Neural progenitor cell (in vitro differentiated cells): Measurements from ENCODE around the gene APLN. TPM values are rescaled to one million over a fixed set of nuclear protein-coding genes. Genes with fewer than 3 reads are reported as not detected.

Experiments
- DNase-seq: peaks from one replicate; pipeline ENCODE4 v3.0.0-alpha.2; 2016; ENCODE audit warnings: low spot score
- H2AFZ ChIP-seq: fragments of 200-600 bp; sonication (generic); replicated peaks from 2 replicates; pipeline ENCODE4 v1.6.1; 2016; ENCODE audit warnings: antibody characterized with exemption
- H3F3A ChIP-seq: fragments of 200-600 bp; sonication (generic); 2 replicates; pipeline ENCODE4 v1.6.1; 2016; ENCODE audit warnings: antibody characterized with exemption, low read depth
- H3K27ac ChIP-seq: fragments of 200-600 bp; sonication (generic); 2 replicates; pipeline ENCODE4 v1.5.1; 2016; ENCODE audit warnings: mild to moderate bottlenecking
- H3K27me3 ChIP-seq: fragments of 200-600 bp; sonication (generic); 2 replicates; pipeline ENCODE4 v1.6.1; 2016; ENCODE audit warnings: mild to moderate bottlenecking, moderate library complexity
- H3K36me3 ChIP-seq: fragments of 200-600 bp; sonication (generic); 2 replicates; pipeline ENCODE4 v1.5.1; 2016
- H3K4me1 ChIP-seq: fragments of 200-600 bp; sonication (generic); 2 replicates; pipeline ENCODE4 v1.6.1; 2016; ENCODE audit warnings: mixed run types
- H3K4me2 ChIP-seq: fragments of 200-600 bp; sonication (generic); 2 replicates; pipeline ENCODE4 v1.6.1; 2016
- H3K4me3 ChIP-seq: fragments of 200-600 bp; sonication (generic); 2 replicates; pipeline ENCODE4 v1.5.1; 2016
- H3K79me2 ChIP-seq: fragments of 200-600 bp; sonication (generic); 2 replicates; pipeline ENCODE4 v1.6.1; 2016; ENCODE audit warnings: low read depth
- H3K9ac ChIP-seq: fragments of 200-600 bp; sonication (generic); 2 replicates; pipeline ENCODE4 v1.6.1; 2016
- H3K9me3 ChIP-seq: fragments of 200-600 bp; sonication (generic); 2 replicates; pipeline ENCODE4 v1.5.1; 2016; ENCODE audit warnings: low read depth
- H4K20me1 ChIP-seq: fragments of 200-600 bp; sonication (generic); 2 replicates; pipeline ENCODE4 v1.6.1; 2016; ENCODE audit warnings: low read depth
- H3K27ac Mint-ChIP-seq: 3 replicates; pipeline ENCODE4 v1.8.0; 2021; ENCODE audit warnings: mixed read lengths
- H3K27me3 Mint-ChIP-seq: 2 replicates; pipeline ENCODE4 v1.8.0; 2022; ENCODE audit warnings: low read depth, mild to moderate bottlenecking, inconsistent platforms, moderate library complexity, mixed read lengths; ENCODE audit not compliant: insufficient read depth
- H3K36me3 Mint-ChIP-seq: 3 replicates; pipeline ENCODE4 v1.8.0; 2021; ENCODE audit warnings: mixed read lengths
- H3K4me1 Mint-ChIP-seq: 3 replicates; pipeline ENCODE4 v1.8.0; 2021; ENCODE audit warnings: mixed read lengths
- H3K4me3 Mint-ChIP-seq: 3 replicates; pipeline ENCODE4 v1.8.0; 2021; ENCODE audit warnings: mild to moderate bottlenecking, moderate library complexity, mixed read lengths
- H3K9me3 Mint-ChIP-seq: 3 replicates; pipeline ENCODE4 v1.8.0; 2020; ENCODE audit warnings: mixed read lengths
- CTCF ChIP-seq: fragments of 200-600 bp; sonication (generic); IDR thresholded peaks from 2 replicates; pipeline ENCODE4 v1.5.1; 2017; ENCODE audit warnings: antibody characterized with exemption, mild to moderate bottlenecking
- EZH2 ChIP-seq: fragments of 200-600 bp; sonication (generic); IDR thresholded peaks from 2 replicates; pipeline ENCODE4 v1.6.1; 2017; ENCODE audit warnings: antibody characterized with exemption, mild to moderate bottlenecking, moderate library complexity
- EZH2phosphoT487 ChIP-seq: fragments of 200-600 bp; sonication (generic); IDR thresholded peaks from 2 replicates; pipeline ENCODE4 v1.6.1; 2017; ENCODE audit warnings: antibody characterized with exemption
- total RNA-seq: library from RNA; depleted of rRNA; stranded (reverse); fragments of >200 nt; gene quantifications from 2 replicates; pipeline ENCODE4 v1.2.3, GENCODE V29; 2015; ENCODE audit warnings: low replicate concordance

APLN gene
- total RNA-seq, 1 donor from 2014 or later, result 0.22 TPM

GRCh38 chrX:129617420-129617819, 37.3 kb downstream of the APLN start:
- Mint-ChIP-seq H3K9me3 (no peaks in the 10 kb centered on the region), H3K4me1 (peaks cover 9% of the 10 kb centered on the region), H3K27me3 (peaks cover 2% of the 10 kb centered on the region), H3K4me3 (no peak overlapping the region), H3K27ac (no peak overlapping the region), H3K36me3 (no peaks in the 10 kb centered on the region)
- Histone ChIP-seq H3F3A (no peaks in the 10 kb centered on the region), H3K27me3 (no peaks in the 10 kb centered on the region), H3K9me3 (no peaks in the 10 kb centered on the region), H3K4me2 (no peak overlapping the region), H3K4me1 (no peaks in the 10 kb centered on the region), H3K36me3 (no peaks in the 10 kb centered on the region), H4K20me1 (no peaks in the 10 kb centered on the region), H3K9ac (no peak overlapping the region), H2AFZ (no peak overlapping the region), H3K27ac (no peak overlapping the region), H3K4me3 (no peak overlapping the region), H3K79me2 (no peaks in the 10 kb centered on the region)
- TF ChIP-seq CTCF (no peak), EZH2phosphoT487 (no peak), EZH2 (no peak)
- no peak for DNase-seq

GRCh38 chrX:129614481-129615255, 40.1 kb downstream of the APLN start:
- Histone ChIP-seq H2AFZ (no peak overlapping the region), H3K4me3 (no peak overlapping the region), H3K9ac (no peak overlapping the region), H3K4me2 (no peak overlapping the region), H3K9me3 (no peaks in the 10 kb centered on the region), H3K27me3 (no peaks in the 10 kb centered on the region), H4K20me1 (no peaks in the 10 kb centered on the region), H3K27ac (no peak overlapping the region), H3K4me1 (no peaks in the 10 kb centered on the region), H3K36me3 (no peaks in the 10 kb centered on the region), H3K79me2 (no peaks in the 10 kb centered on the region), H3F3A (no peaks in the 10 kb centered on the region)
- H3K4me3 Mint-ChIP-seq, result no peak overlapping the region
- peaks cover 2% of the 10 kb centered on the region for H3K4me1 Mint-ChIP-seq
- H3K27ac Mint-ChIP-seq, result no peak overlapping the region
- peaks cover 2% of the 10 kb centered on the region for H3K27me3 Mint-ChIP-seq
- no peak for TF ChIP-seq EZH2phosphoT487
- no peak for TF ChIP-seq CTCF
- no peak for TF ChIP-seq EZH2
- H3K9me3 Mint-ChIP-seq, result peaks cover 2% of the 10 kb centered on the region
- DNase-seq, result no peak
- no peaks in the 10 kb centered on the region for H3K36me3 Mint-ChIP-seq

GRCh38 chrX:129613596-129613995, 41.2 kb downstream of the APLN start:
- Histone ChIP-seq H3K4me3 (no peak overlapping the region), H3K27me3 (no peaks in the 10 kb centered on the region), H3K79me2 (no peaks in the 10 kb centered on the region), H3K4me2 (no peak overlapping the region), H3K36me3 (no peaks in the 10 kb centered on the region), H4K20me1 (no peaks in the 10 kb centered on the region), H2AFZ (no peak overlapping the region), H3K4me1 (no peaks in the 10 kb centered on the region), H3K9me3 (no peaks in the 10 kb centered on the region), H3K27ac (no peak overlapping the region), H3K9ac (no peak overlapping the region), H3F3A (no peaks in the 10 kb centered on the region)
- H3K4me3 Mint-ChIP-seq, result no peak overlapping the region
- DNase-seq, result no peak
- peaks cover 5% of the 10 kb centered on the region for H3K27me3 Mint-ChIP-seq
- no peak overlapping the region for H3K27ac Mint-ChIP-seq
- peaks cover 2% of the 10 kb centered on the region for H3K9me3 Mint-ChIP-seq
- peaks cover 2% of the 10 kb centered on the region for H3K4me1 Mint-ChIP-seq
- TF ChIP-seq EZH2 (no peak), EZH2phosphoT487 (no peak), CTCF (no peak)
- no peaks in the 10 kb centered on the region for H3K36me3 Mint-ChIP-seq
